ENCODE measurements around the gene ELAVL2. TPM values are rescaled to one million over a fixed set of nuclear protein-coding genes. Genes with fewer than 3 reads are reported as not detected.

ELAVL2 gene
- total RNA-seq, 1 experiment from 2014 or later: 16.3 TPM

GRCh38 chr9:23686896-23687295, 139.1 kb downstream of the ELAVL2 start:
- no peaks in the 10 kb centered on the region for H3K9me3 ChIP-seq (ENCODE audit: low read length)
- no peaks in the 10 kb centered on the region for H3F3A ChIP-seq (ENCODE audit: low read length, unreplicated experiment)
- H3K79me2 ChIP-seq (ENCODE audit: low read length): peaks cover 9% of the 10 kb centered on the region; the same call in 1 of the 2 replicates
- DNase-seq (peak; percentile 32), ATAC-seq (peak; percentile 58)
- H3K4me2 ChIP-seq (ENCODE audit: low read length): peak overlapping the region; percentile 49
- H3K36me3 ChIP-seq (ENCODE audit: low read depth, low read length): no peaks in the 10 kb centered on the region; the same call in 1 of the 2 replicates
- H3K27ac ChIP-seq (ENCODE audit: low read length): peak overlapping the region; percentile 92
- BruUV-seq (replicated peaks): TSS peak; percentile 15
- no peaks in the 10 kb centered on the region for H3K27me3 ChIP-seq (ENCODE audit: low read length)
- H3K9ac ChIP-seq (ENCODE audit: low read length): peak overlapping the region; percentile 64
- TF ChIP-seq CTCF (conservative IDR thresholded peaks at IDR 0.05; ENCODE audit: low read depth, low read length) (no peak), EZH2phosphoT487 (IDR thresholded peaks at IDR 0.05; ENCODE audit: borderline replicate concordance, low read length) (no peak), EZH2 (IDR thresholded peaks at IDR 0.05; ENCODE audit: low read length, unreplicated experiment) (no peak)
- H4K20me1 ChIP-seq (ENCODE audit: low read length): no peaks in the 10 kb centered on the region
- CTCF ChIA-PET: no interaction called here
- intact Hi-C loops (cut with micrococcal nuclease): loop anchor here (1.0 to 5.0 kb wide), 2 partner anchors 66 to 195 kb away; no protein-coding TSS in a partner anchor
- H3K9me2 ChIP-seq (replicated peaks; ENCODE audit: low read length): no peaks in the 10 kb centered on the region
- no peak overlapping the region for H2AFZ ChIP-seq (ENCODE audit: low read length)
- H3K4me3 ChIP-seq (ENCODE audit: low read length): no peak overlapping the region
- POLR2A ChIA-PET (ENCODE audit: unreplicated experiment): no interaction called here
- H3K4me1 ChIP-seq (ENCODE audit: insufficient read depth, low read length): peaks cover 50% of the 10 kb centered on the region

DNA sequence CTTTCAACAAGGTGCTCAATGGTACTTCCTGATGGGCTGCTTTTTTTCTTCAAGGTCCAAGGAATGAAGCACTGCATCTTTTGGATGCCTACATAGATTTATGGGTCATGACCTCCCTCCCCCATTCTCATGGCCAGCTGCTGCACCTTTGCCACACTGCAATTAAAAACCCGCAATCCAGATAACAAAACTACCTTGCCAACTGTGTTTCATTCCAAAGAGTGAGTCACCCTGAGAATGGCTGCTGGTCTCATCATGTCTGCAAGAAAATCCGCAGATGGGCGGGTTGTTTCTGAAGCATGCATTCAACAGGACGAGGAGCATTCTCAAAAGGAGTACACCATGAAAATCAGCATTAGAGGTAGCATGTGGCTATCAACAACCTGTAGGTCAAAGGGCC, 139.8 kb downstream of the ELAVL2 start:
- CTCF ChIA-PET: no interaction called here
- Histone ChIP-seq H4K20me1 (ENCODE audit: low read length) (no peaks in the 10 kb centered on the region), H3K9me2 (replicated peaks; ENCODE audit: low read length) (no peaks in the 10 kb centered on the region), H3K36me3 (ENCODE audit: low read depth, low read length) (no peaks in the 10 kb centered on the region; the same call in 1 of the 2 replicates), H3K4me1 (ENCODE audit: insufficient read depth, low read length) (peaks cover 50% of the 10 kb centered on the region), H3K9me3 (ENCODE audit: low read length) (no peaks in the 10 kb centered on the region), H3K27ac (ENCODE audit: low read length) (peak overlapping the region; percentile 92), H3K27me3 (ENCODE audit: low read length) (no peaks in the 10 kb centered on the region), H2AFZ (ENCODE audit: low read length) (no peak overlapping the region), H3F3A (ENCODE audit: low read length, unreplicated experiment) (no peaks in the 10 kb centered on the region), H3K4me2 (ENCODE audit: low read length) (peak overlapping the region; percentile 49), H3K79me2 (ENCODE audit: low read length) (peaks cover 9% of the 10 kb centered on the region; the same call in 1 of the 2 replicates), H3K9ac (ENCODE audit: low read length) (peak overlapping the region; percentile 64), H3K4me3 (ENCODE audit: low read length) (no peak overlapping the region)
- no TSS peak for BruUV-seq (replicated peaks)
- DNase-seq (peak; percentile 92), ATAC-seq (peak; percentile 69)
- intact Hi-C loops (cut with micrococcal nuclease): loop anchor here (1.0 to 5.0 kb wide), 2 partner anchors 65 to 194 kb away; no protein-coding TSS in a partner anchor
- POLR2A ChIA-PET (ENCODE audit: unreplicated experiment): no interaction called here
- TF ChIP-seq EZH2 (IDR thresholded peaks at IDR 0.05; ENCODE audit: low read length, unreplicated experiment) (no peak), EZH2phosphoT487 (IDR thresholded peaks at IDR 0.05; ENCODE audit: borderline replicate concordance, low read length) (no peak), CTCF (conservative IDR thresholded peaks at IDR 0.05; ENCODE audit: low read depth, low read length) (no peak)

DNA sequence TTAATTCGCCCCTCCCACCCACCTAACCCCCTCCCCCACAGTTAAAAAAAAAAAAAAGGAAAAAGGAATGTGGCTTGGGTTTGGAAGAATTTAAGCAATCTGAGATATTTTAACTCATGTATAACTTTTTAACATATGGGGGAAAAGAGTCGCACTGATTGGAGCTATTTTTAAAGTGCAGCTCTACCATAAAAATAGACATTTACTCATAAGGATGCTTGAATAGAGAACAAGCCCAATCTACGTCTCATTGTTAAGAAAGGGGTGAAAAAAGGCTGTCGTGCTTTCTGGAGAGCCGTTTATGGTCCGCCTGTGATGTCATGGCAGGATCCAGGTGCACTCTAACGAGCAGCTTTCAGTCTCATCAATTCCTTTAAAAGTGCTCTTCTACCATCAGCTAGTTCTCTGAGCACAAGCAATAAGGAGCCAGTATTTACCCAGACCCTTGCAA, 142.4 kb downstream of the ELAVL2 start:
- intact Hi-C loops (cut with micrococcal nuclease): no loop called here
- no peaks in the 10 kb centered on the region; the same call in 1 of the 2 replicates for H3K36me3 ChIP-seq (ENCODE audit: low read depth, low read length)
- BruUV-seq (replicated peaks): no TSS peak
- TF ChIP-seq CTCF (conservative IDR thresholded peaks at IDR 0.05; ENCODE audit: low read depth, low read length): no peak
- TF ChIP-seq EZH2phosphoT487 (IDR thresholded peaks at IDR 0.05; ENCODE audit: borderline replicate concordance, low read length): no peak
- no peak for TF ChIP-seq EZH2 (IDR thresholded peaks at IDR 0.05; ENCODE audit: low read length, unreplicated experiment)
- no peaks in the 10 kb centered on the region for H3F3A ChIP-seq (ENCODE audit: low read length, unreplicated experiment)
- H3K4me3 ChIP-seq (ENCODE audit: low read length): no peak overlapping the region
- H3K27me3 ChIP-seq (ENCODE audit: low read length): no peaks in the 10 kb centered on the region
- no peak overlapping the region for H3K9ac ChIP-seq (ENCODE audit: low read length)
- no peaks in the 10 kb centered on the region for H4K20me1 ChIP-seq (ENCODE audit: low read length)
- H3K9me3 ChIP-seq (ENCODE audit: low read length): no peaks in the 10 kb centered on the region
- H3K4me2 ChIP-seq (ENCODE audit: low read length): no peak overlapping the region
- DNase-seq: no peak
- no peak overlapping the region for H2AFZ ChIP-seq (ENCODE audit: low read length)
- ChIA-PET POLR2A (ENCODE audit: unreplicated experiment) (no interaction called here), CTCF (no interaction called here)
- no peak for ATAC-seq
- no peaks in the 10 kb centered on the region for H3K9me2 ChIP-seq (replicated peaks; ENCODE audit: low read length)
- peaks cover 50% of the 10 kb centered on the region for H3K4me1 ChIP-seq (ENCODE audit: insufficient read depth, low read length)
- H3K79me2 ChIP-seq (ENCODE audit: low read length): peaks cover 9% of the 10 kb centered on the region; the same call in 1 of the 2 replicates
- H3K27ac ChIP-seq (ENCODE audit: low read length): peak overlapping the region; percentile 69

All from PC-3 (cell line).